Measurements from ENCODE around the gene ZBTB7A.
A peak's percentile ranks its signal among the peaks of the same experiment; 100 is the strongest.
"Not testable (repeated sequence)": the region's sequence is repeated elsewhere in the genome, so short reads cannot be mapped to it uniquely, and the experiment has no call there.

The ZBTB7A gene

GRCh38 chr19:4012975-4013634, 53.6 kb downstream of the ZBTB7A start:
- H3K27me3 ChIP-seq (ENCODE audit: insufficient read depth, low read length, poor library complexity): no peaks in the 10 kb centered on the region
- H3K4me1 ChIP-seq (ENCODE audit: insufficient read depth, low read length): peaks cover 34% of the 10 kb centered on the region
- H3K36me3 ChIP-seq (ENCODE audit: insufficient read depth, low read length): peaks cover 80% of the 10 kb centered on the region
- H3K4me3 ChIP-seq (ENCODE audit: low read depth in 1 of 2, low read length in 2 of 2): no peak overlapping the region
- DNase-seq: no peak
- H3K9me3 ChIP-seq (ENCODE audit: insufficient read depth, low read length, severe bottlenecking): no peaks in the 10 kb centered on the region
- H3K4me2 ChIP-seq (ENCODE audit: insufficient read depth, low read length): no peak overlapping the region
- no peak overlapping the region for H3K9ac ChIP-seq (ENCODE audit: low read depth, low read length)
- H3K79me2 ChIP-seq (ENCODE audit: insufficient read depth, low read length): peaks cover 92% of the 10 kb centered on the region
- no peak for ATAC-seq (ENCODE audit: insufficient read depth, low read depth)
- no peak overlapping the region for H3K27ac ChIP-seq (ENCODE audit: low read length)
- H4K20me1 ChIP-seq (ENCODE audit: insufficient read depth, low read length): peaks cover 86% of the 10 kb centered on the region
- no peak for TF ChIP-seq EZH2 (IDR thresholded peaks at IDR 0.05; ENCODE audit: borderline replicate concordance, low read depth, low read length, severe bottlenecking)
- TF ChIP-seq CTCF (IDR thresholded peaks at IDR 0.05; ENCODE audit: borderline replicate concordance, extremely low read depth, low read length, poor library complexity, severe bottlenecking): no peak
- H2AFZ ChIP-seq (ENCODE audit: low read depth, low read length): no peak overlapping the region

- Histone ChIP-seq H3K79me2 (ENCODE audit: insufficient read depth, low read length) (peaks cover 92% of the 10 kb centered on the region), H3K36me3 (ENCODE audit: insufficient read depth, low read length) (peaks cover 78% of the 10 kb centered on the region)
- DNase-seq: no peak
These were observed 54.4 kb downstream of the ZBTB7A start for GRCh38 chr19:4012092-4012974.

GRCh38 chr19:4011430-4011829, 55.3 kb downstream of the ZBTB7A start:
- DNase-seq; H3K27me3 ChIP-seq (ENCODE audit: insufficient read depth, low read length, poor library complexity); H3K9me3 ChIP-seq (ENCODE audit: insufficient read depth, low read length, severe bottlenecking); H2AFZ ChIP-seq (ENCODE audit: low read depth, low read length); H3K9ac ChIP-seq (ENCODE audit: low read depth, low read length); ATAC-seq (ENCODE audit: insufficient read depth, low read depth); H3K27ac ChIP-seq (ENCODE audit: low read length); H3K4me3 ChIP-seq (ENCODE audit: low read depth in 1 of 2, low read length in 2 of 2): not testable (repeated sequence)
- Histone ChIP-seq H3K36me3 (ENCODE audit: insufficient read depth, low read length) (peaks cover 70% of the 10 kb centered on the region), H3K4me1 (ENCODE audit: insufficient read depth, low read length) (peaks cover 40% of the 10 kb centered on the region), H3K4me2 (ENCODE audit: insufficient read depth, low read length) (peak overlapping the region; percentile 99; the same call in 1 of the 2 replicates), H4K20me1 (ENCODE audit: insufficient read depth, low read length) (peaks cover 78% of the 10 kb centered on the region), H3K79me2 (ENCODE audit: insufficient read depth, low read length) (peaks cover 90% of the 10 kb centered on the region)

More at GRCh38 chr19:4012092-4012974, 54.4 kb downstream of the ZBTB7A start:
- Histone ChIP-seq H3K4me1 (ENCODE audit: insufficient read depth, low read length) (peaks cover 34% of the 10 kb centered on the region), H4K20me1 (ENCODE audit: insufficient read depth, low read length) (peaks cover 87% of the 10 kb centered on the region), H3K4me2 (ENCODE audit: insufficient read depth, low read length) (no peak overlapping the region), H3K9me3 (ENCODE audit: insufficient read depth, low read length, severe bottlenecking) (no peaks in the 10 kb centered on the region), H3K27ac (ENCODE audit: low read length) (no peak overlapping the region), H3K9ac (ENCODE audit: low read depth, low read length) (no peak overlapping the region), H3K4me3 (ENCODE audit: low read depth in 1 of 2, low read length in 2 of 2) (no peak overlapping the region), H2AFZ (ENCODE audit: low read depth, low read length) (no peak overlapping the region), H3K27me3 (ENCODE audit: insufficient read depth, low read length, poor library complexity) (no peaks in the 10 kb centered on the region)
- no peak for ATAC-seq (ENCODE audit: insufficient read depth, low read depth)
- TF ChIP-seq CTCF (IDR thresholded peaks at IDR 0.05; ENCODE audit: borderline replicate concordance, extremely low read depth, low read length, poor library complexity, severe bottlenecking) (no peak), EZH2 (IDR thresholded peaks at IDR 0.05; ENCODE audit: borderline replicate concordance, low read depth, low read length, severe bottlenecking) (no peak)

DNA sequence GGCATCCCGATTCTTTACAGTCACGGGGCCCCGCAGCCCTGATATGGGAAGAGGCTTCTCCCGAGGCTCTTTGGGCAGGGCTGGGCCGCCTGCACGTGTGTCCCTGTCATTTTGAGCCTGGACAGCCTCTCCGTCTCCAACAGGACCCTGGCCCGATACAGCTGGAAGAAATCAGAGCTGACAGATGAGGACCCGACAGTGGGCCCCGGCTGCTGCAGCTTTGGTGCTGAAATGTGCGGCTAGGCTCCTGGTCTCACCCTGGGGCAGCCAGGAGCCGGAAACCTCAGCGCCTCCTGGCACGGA, 55.9 kb downstream of the ZBTB7A start:
- ATAC-seq (ENCODE audit: insufficient read depth, low read depth): no peak
- TF ChIP-seq EZH2 (IDR thresholded peaks at IDR 0.05; ENCODE audit: borderline replicate concordance, low read depth, low read length, severe bottlenecking) (no peak), CTCF (IDR thresholded peaks at IDR 0.05; ENCODE audit: borderline replicate concordance, extremely low read depth, low read length, poor library complexity, severe bottlenecking) (no peak)
- DNase-seq: no peak
- Histone ChIP-seq H3K4me1 (ENCODE audit: insufficient read depth, low read length) (peaks cover 46% of the 10 kb centered on the region), H2AFZ (ENCODE audit: low read depth, low read length) (no peak overlapping the region), H3K27ac (ENCODE audit: low read length) (no peak overlapping the region), H3K4me3 (ENCODE audit: low read depth in 1 of 2, low read length in 2 of 2) (no peak overlapping the region), H3K27me3 (ENCODE audit: insufficient read depth, low read length, poor library complexity) (no peaks in the 10 kb centered on the region), H3K4me2 (ENCODE audit: insufficient read depth, low read length) (peak overlapping the region; percentile 99; the same call in 1 of the 2 replicates), H3K9ac (ENCODE audit: low read depth, low read length) (no peak overlapping the region), H3K79me2 (ENCODE audit: insufficient read depth, low read length) (peaks cover 84% of the 10 kb centered on the region), H3K9me3 (ENCODE audit: insufficient read depth, low read length, severe bottlenecking) (no peaks in the 10 kb centered on the region), H3K36me3 (ENCODE audit: insufficient read depth, low read length) (peaks cover 64% of the 10 kb centered on the region), H4K20me1 (ENCODE audit: insufficient read depth, low read length) (peaks cover 71% of the 10 kb centered on the region)

Data from DND-41 (cell line).